Tibial nerve (tissue), 4 donors: ENCODE measurements around the gene CCDC70.

ENCODE experiments used
- CTCF ChIP-seq, 5 experiments: fragments of 200-600 bp in 3 of 5; fragments of 450-650 bp in 2 of 5; sonication (generic) in 3 of 5; IDR thresholded peaks; one replicate each; pipeline ENCODE4 v1.5.1; 2016 to 2019; ENCODE audit warnings: antibody characterized with exemption in 5 of 5, mild to moderate bottlenecking in 3 of 5, moderate library complexity in 2 of 5
- EP300 ChIP-seq, 2 donors: sonication (generic); formaldehyde crosslinking; IDR thresholded peaks; one replicate each; pipeline ENCODE4 v1.6.1; 2017; ENCODE audit warnings: antibody characterized with exemption in 2 of 2, mild to moderate bottlenecking in 1 of 2
- POLR2A ChIP-seq, 2 donors: fragments of 450-650 bp; IDR thresholded peaks; one replicate each; pipeline ENCODE4 v1.6.1; 2017; ENCODE audit warnings: antibody characterized with exemption in 2 of 2, mild to moderate bottlenecking in 2 of 2, moderate library complexity in 2 of 2

- TF ChIP-seq CTCF (IDR thresholded peaks at IDR 0.05) (no peak), POLR2A (IDR thresholded peaks at IDR 0.05) (no peak), EP300 (IDR thresholded peaks at IDR 0.05) (no peak)
Observed at GRCh38 chr13:51817717-51818116, 44.1 kb upstream of the CCDC70 start.
